Stomach (tissue), 19 donors: Measurements from ENCODE around the gene C1orf174. TPM values are rescaled to one million over a fixed set of nuclear protein-coding genes. Genes with fewer than 3 reads are reported as not detected.
A peak's percentile ranks its signal among the peaks of the same experiment; 100 is the strongest.

Experiments
- DNase-seq, 2 donors: peaks; one replicate each; pipeline versions ENCODE4 v3.0.0 to v3.0.0-alpha.2; 2013 to 2019
- H3K27ac ChIP-seq, 5 donors: fragments of 200-600 bp in 4 of 5; sonication (generic) in 4 of 5; one replicate each; pipeline ENCODE4 v1.5.1; 2013 to 2019; ENCODE audit warnings: mild to moderate bottlenecking in 1 of 5, moderate library complexity in 1 of 5
- H3K27me3 ChIP-seq, 3 donors: fragments of 200-600 bp; sonication (generic); one replicate each; pipeline ENCODE4 v1.5.1; 2017 to 2019; ENCODE audit warnings: mixed run types in 1 of 3
- H3K36me3 ChIP-seq, 4 donors: fragments of 200-600 bp; sonication (generic); 1 replicate in 3 of 4; 2 replicates in 1 of 4; pipeline ENCODE4 v1.5.1; 2016 to 2019
- H3K4me1 ChIP-seq, 4 donors: fragments of 200-600 bp; sonication (generic); one replicate each; pipeline ENCODE4 v1.5.1; 2016 to 2019
- H3K4me3 ChIP-seq, 4 donors: fragments of 200-600 bp; sonication (generic) in 3 of 4; one replicate each; pipeline ENCODE4 v1.5.1; 2016 to 2019; ENCODE audit warnings: mild to moderate bottlenecking in 1 of 4
- H3K9me3 ChIP-seq, 4 donors: fragments of 200-600 bp; sonication (generic); one replicate each; pipeline ENCODE4 v1.5.1; 2016 to 2019
- CTCF ChIP-seq, 7 experiments: fragments of 450-650 bp in 4 of 7; fragments of 200-600 bp in 3 of 7; sonication (generic) in 3 of 7; IDR thresholded peaks; one replicate each; pipeline ENCODE4 v1.5.1; 2016 to 2019; ENCODE audit warnings: antibody characterized with exemption in 7 of 7, control low read depth in 2 of 7, mild to moderate bottlenecking in 1 of 7
- EP300 ChIP-seq: sonication (generic); formaldehyde crosslinking; IDR thresholded peaks from one replicate; pipeline ENCODE4 v1.6.1; 2017; ENCODE audit warnings: antibody characterized with exemption
- POLR2A ChIP-seq, 4 donors: fragments of 450-650 bp; IDR thresholded peaks; one replicate each; pipeline ENCODE4 v1.6.1; 2016; ENCODE audit warnings: antibody characterized with exemption in 4 of 4, control low read depth in 2 of 4, mild to moderate bottlenecking in 1 of 4, moderate library complexity in 1 of 4
- POLR2AphosphoS5 ChIP-seq, 3 donors: sonication (generic); formaldehyde crosslinking; IDR thresholded peaks; one replicate each; pipeline ENCODE4 v1.6.1; 2016; ENCODE audit warnings: antibody characterized with exemption in 3 of 3
- WGBS, 5 donors: extraction: QIAGEN DNeasy Blood & Tissue Kit in 3 of 5; methylation state at CpG; one replicate each; pipeline versions ENCODE4 v1.1.5 to v1.1.7; 2013 to 2018; 5-methylcytosine and 5-hydroxymethylcytosine counted together
- intact Hi-C: fragments of 100-400 bp; cut with DNase I; formaldehyde crosslinking; loops from one replicate; pipeline ENCODE4 v1.15.1; 2023; ENCODE audit warnings: low total_unique reads
- long read RNA-seq, 10 donors: transcript quantifications; one replicate each; lab custom pipeline, GENCODE V29; 2026
- polyA plus RNA-seq, 3 donors: library from polyadenylated mRNA; stranded (reverse); fragments of 200-250 nt; gene quantifications; one replicate each; pipeline ENCODE4 v1.2.3, GENCODE V29; 2013
- total RNA-seq, 5 donors: library from RNA; depleted of rRNA; stranded (reverse); fragments of >200 nt; gene quantifications; one replicate each; pipeline versions ENCODE4 v1.1.0 to v1.2.3, GENCODE V29; 2014 to 2016
- donor health status: healthy with polysubstance abuse.
- donor health status: Bipolar disorder and iron deficiency.
- donor health status: healthy.

The C1orf174 gene
- total RNA-seq (100 to 1,000 TPM in 1 of 5 donors, 10 to 100 TPM in 4; 17.3 to 124 (median 28.7) TPM), polyA plus RNA-seq (10 to 100 TPM; 13.1 to 18.6 (median 13.5) TPM)
- long read RNA-seq, donor 1, result 0 reads
- long read RNA-seq, donor 2, transcript C1orf174-201 (4 exons, 1,666 nt), result major isoform, 5 of 5 reads
- long read RNA-seq, donor 2, partial matches to known transcripts, result 0 of 5 reads
- long read RNA-seq, donor 2, other reads (novel, unspliced or antisense), result 0 of 5 reads
- long read RNA-seq, donor 3, partial matches to known transcripts, result 0 of 4 reads
- long read RNA-seq, donor 3, other reads (novel, unspliced or antisense), result 0 of 4 reads
- long read RNA-seq, donor 4, partial matches to known transcripts, result 0 of 2 reads
- long read RNA-seq, donor 4, other reads (novel, unspliced or antisense), result 0 of 2 reads
- long read RNA-seq, donor 5, transcript C1orf174-201 (4 exons, 1,666 nt), result major isoform, 8 of 8 reads
- long read RNA-seq, donor 5, partial matches to known transcripts, result 0 of 8 reads
- long read RNA-seq, donor 5, other reads (novel, unspliced or antisense), result 0 of 8 reads
- long read RNA-seq, donor 6, result 0 reads
- long read RNA-seq, donor 7, transcript C1orf174-201 (4 exons, 1,666 nt), result major isoform, 6 of 6 reads
- long read RNA-seq, donor 7, partial matches to known transcripts, result 0 of 6 reads
- long read RNA-seq, donor 7, other reads (novel, unspliced or antisense), result 0 of 6 reads
- long read RNA-seq, donor 8, partial matches to known transcripts, result 0 of 2 reads
- long read RNA-seq, donor 8, other reads (novel, unspliced or antisense), result 0 of 2 reads
- long read RNA-seq, donor 9, transcript C1orf174-201 (4 exons, 1,666 nt), result major isoform, 10 of 10 reads
- long read RNA-seq, donor 9, partial matches to known transcripts, result 0 of 10 reads
- long read RNA-seq, donor 9, other reads (novel, unspliced or antisense), result 0 of 10 reads
- long read RNA-seq, donor 10, partial matches to known transcripts, result 0 of 3 reads
- long read RNA-seq, donor 10, other reads (novel, unspliced or antisense), result 0 of 3 reads

- WGBS, 5 donors, result 0 to 1% (median 0%) methylated on average over 11 to 58 of the region's 58 CpGs
- intact Hi-C loops, result no loop called here
These were observed at the start of gene C1orf174 for GRCh38 chr1:3900150-3900968. TSS of gene C1orf174 (minus strand) at chr1:3900272. CDS start at chr1:3900186, 86 bp downstream.

GRCh38 chr1:3948344-3948743 lies 48.3 kb upstream of the C1orf174 start:
- 50 to 76% (median 74%) methylated on average over 9 of the region's 9 CpGs for WGBS, 5 donors
- DNase-seq, result no peak
- Histone ChIP-seq H3K27ac (no peak overlapping the region), H3K36me3 (no peaks in the 10 kb centered on the region), H3K9me3 (no peaks in the 10 kb centered on the region), H3K4me1 (no peaks in the 10 kb centered on the region), H3K4me3 (no peak overlapping the region), H3K27me3 (peaks cover 0 to 74% (median 16%) of the 10 kb centered on the region in 3 donors)
- TF ChIP-seq POLR2AphosphoS5 (IDR thresholded peaks at IDR 0.05) (no peak), EP300 (no peak), POLR2A (IDR thresholded peaks at IDR 0.05) (no peak), CTCF (IDR thresholded peaks at IDR 0.05) (no peak)
- intact Hi-C loops, result no loop called here

More at GRCh38 chr1:3900150-3900968, at the start of gene C1orf174:
- TF ChIP-seq EP300 (no peak), POLR2A (IDR thresholded peaks at IDR 0.05) (no peak), POLR2AphosphoS5 (IDR thresholded peaks at IDR 0.05) (peak; percentile 34 to 69 (median 58)), CTCF (IDR thresholded peaks at IDR 0.05) (no peak)
- peak within 1 kb of the TSS; percentile 80 to 99 (median 94) for H3K4me3 ChIP-seq
- peaks cover 0 to 14% (median 7%) of the 10 kb centered on the region in 4 donors for H3K9me3 ChIP-seq
- peak; percentile 95 to 99 for DNase-seq
- peak within 1 kb of the TSS; percentile 93 to 97 (median 96) for H3K27ac ChIP-seq
- peaks cover 0 to 8% (median 2%) of the 10 kb centered on the region in 4 donors for H3K36me3 ChIP-seq
- no peaks in the 10 kb centered on the region for H3K27me3 ChIP-seq
- peaks cover 9 to 45% (median 23%) of the 10 kb centered on the region in 4 donors for H3K4me1 ChIP-seq

- no peaks in the 10 kb centered on the region for H3K36me3 ChIP-seq
- H3K4me1 ChIP-seq, result no peaks in the 10 kb centered on the region
- 78 to 87% (median 83%) methylated on average over 19 to 22 of the region's 22 CpGs for WGBS, 5 donors
- no peak for DNase-seq
- no peaks in the 10 kb centered on the region for H3K9me3 ChIP-seq
- peaks cover 0 to 71% (median 20%) of the 10 kb centered on the region in 3 donors for H3K27me3 ChIP-seq
- TF ChIP-seq CTCF (IDR thresholded peaks at IDR 0.05) (no peak), POLR2AphosphoS5 (IDR thresholded peaks at IDR 0.05) (no peak), POLR2A (IDR thresholded peaks at IDR 0.05) (no peak), EP300 (no peak)
- no peak overlapping the region for H3K4me3 ChIP-seq
- H3K27ac ChIP-seq, result no peak overlapping the region
- intact Hi-C loops, result no loop called here
These were observed 46.1 kb upstream of the C1orf174 start for GRCh38 chr1:3945916-3946840.
